ENCODE results near the gene SHROOM3.

SHROOM3 gene

DNA sequence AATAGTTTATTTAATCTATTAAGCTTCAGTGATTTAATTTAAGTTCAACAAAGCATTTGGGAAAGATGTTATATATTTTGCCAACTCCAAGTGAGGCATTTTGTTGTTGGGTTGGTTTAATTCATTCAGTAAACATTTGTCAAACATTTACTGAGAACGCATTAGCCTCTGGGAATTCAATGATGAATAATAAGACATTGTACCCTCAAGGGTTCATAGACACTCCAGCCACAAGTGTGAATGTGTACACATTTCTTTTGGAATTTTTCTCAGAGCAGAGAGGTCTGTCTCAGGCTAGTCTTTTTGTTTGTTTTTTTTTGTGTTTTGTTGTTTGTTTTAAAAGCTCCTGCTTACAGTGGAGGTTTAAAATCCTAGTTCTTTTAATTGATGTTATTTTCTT lies 259.0 kb downstream of the SHROOM3 start:
- H3K27ac ChIP-seq, result peak overlapping the region; percentile 34; the same call in 1 of the 2 replicates
- TF ChIP-seq, protein P1, sequence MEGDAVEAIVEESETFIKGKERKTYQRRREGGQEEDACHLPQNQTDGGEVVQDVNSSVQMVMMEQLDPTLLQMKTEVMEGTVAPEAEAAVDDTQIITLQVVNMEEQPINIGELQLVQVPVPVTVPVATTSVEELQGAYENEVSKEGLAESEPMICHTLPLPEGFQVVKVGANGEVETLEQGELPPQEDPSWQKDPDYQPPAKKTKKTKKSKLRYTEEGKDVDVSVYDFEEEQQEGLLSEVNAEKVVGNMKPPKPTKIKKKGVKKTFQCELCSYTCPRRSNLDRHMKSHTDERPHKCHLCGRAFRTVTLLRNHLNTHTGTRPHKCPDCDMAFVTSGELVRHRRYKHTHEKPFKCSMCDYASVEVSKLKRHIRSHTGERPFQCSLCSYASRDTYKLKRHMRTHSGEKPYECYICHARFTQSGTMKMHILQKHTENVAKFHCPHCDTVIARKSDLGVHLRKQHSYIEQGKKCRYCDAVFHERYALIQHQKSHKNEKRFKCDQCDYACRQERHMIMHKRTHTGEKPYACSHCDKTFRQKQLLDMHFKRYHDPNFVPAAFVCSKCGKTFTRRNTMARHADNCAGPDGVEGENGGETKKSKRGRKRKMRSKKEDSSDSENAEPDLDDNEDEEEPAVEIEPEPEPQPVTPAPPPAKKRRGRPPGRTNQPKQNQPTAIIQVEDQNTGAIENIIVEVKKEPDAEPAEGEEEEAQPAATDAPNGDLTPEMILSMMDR (IDR thresholded peaks at IDR 0.05), result no peak
- no peak for TF ChIP-seq ZFX (IDR thresholded peaks at IDR 0.05; ENCODE audit: borderline replicate concordance)

DNA sequence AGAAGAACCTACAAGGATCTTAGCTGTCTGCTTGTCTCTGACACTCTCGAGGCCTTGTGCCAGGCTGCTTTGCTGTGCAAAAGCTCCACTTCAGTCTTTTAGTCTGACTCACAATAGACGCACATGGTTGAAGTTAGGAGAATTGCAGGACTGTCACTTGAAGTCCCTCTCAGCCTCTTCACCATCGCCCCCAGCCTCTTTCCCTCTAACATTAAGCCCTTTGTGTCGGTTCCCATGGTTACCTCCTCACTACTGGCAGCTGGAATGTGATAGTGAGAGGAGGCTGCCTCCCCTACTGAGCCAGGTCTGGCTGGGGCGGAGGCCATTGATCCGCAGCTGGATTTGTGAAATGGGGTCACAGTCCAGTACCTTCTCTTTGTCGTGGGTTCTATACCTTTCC lies 261.1 kb downstream of the SHROOM3 start:
- H3K27ac ChIP-seq, result no peak overlapping the region
- TF ChIP-seq, protein P1 (IDR thresholded peaks at IDR 0.05), result no peak
- TF ChIP-seq ZFX (IDR thresholded peaks at IDR 0.05; ENCODE audit: borderline replicate concordance), result no peak

DNA sequence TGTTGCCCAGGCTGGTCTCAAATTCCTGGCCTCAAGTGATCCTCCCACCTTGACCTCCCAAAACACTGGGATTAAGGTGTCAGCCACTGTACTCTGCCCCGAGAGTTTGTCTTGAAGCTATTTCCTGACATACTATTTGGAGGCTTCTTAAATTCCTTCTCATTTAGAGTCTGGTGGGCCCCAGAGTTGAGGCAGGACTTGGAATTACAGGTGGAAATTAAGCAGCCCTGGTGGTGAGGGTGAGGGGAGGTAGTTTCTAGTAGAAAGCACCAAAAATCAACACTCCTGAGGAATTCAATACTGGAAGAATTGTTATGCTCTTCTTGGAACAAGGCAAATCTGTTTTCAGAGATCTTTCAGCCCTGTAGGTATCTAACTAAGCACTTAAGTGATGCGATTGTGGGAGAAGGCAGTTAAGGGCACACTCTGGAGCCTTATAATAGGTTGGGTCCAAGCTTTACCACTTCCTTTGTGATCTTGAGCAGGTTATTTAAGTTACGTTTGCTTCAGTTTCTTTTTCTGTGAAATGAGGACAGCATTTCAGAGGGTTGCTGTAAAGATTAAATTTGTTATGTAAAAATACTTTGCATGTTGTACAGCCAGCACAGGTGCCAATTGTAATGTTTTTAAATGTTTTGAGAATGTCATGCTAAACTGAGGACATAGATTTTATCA lies 262.2 kb downstream of the SHROOM3 start:
- TF ChIP-seq, protein P1 (IDR thresholded peaks at IDR 0.05), result no peak
- no peak for TF ChIP-seq ZFX (IDR thresholded peaks at IDR 0.05; ENCODE audit: borderline replicate concordance)
- no peak overlapping the region for H3K27ac ChIP-seq

DNA sequence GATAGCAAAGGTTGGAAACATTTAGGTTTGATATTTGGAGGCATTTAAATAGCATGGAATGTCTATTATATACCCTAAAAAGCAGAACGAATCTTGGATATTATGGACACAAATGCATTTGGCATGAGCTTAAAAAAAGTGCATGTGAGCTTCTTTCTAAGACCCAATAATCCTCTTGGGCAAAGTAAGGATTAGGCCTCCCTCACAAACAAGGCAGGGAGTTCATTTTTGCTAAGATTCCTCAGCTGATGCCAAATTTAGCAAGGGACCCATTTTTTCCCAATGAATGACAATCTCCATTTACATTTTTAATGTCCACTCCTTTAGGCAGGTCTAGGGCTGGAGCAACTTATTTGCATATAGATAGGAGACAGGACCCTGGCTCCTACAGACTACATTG lies 263.1 kb downstream of the SHROOM3 start:
- H3K27ac ChIP-seq, result no peak overlapping the region
- TF ChIP-seq, protein P1 (IDR thresholded peaks at IDR 0.05), result no peak
- no peak for TF ChIP-seq ZFX (IDR thresholded peaks at IDR 0.05; ENCODE audit: borderline replicate concordance)

DNA sequence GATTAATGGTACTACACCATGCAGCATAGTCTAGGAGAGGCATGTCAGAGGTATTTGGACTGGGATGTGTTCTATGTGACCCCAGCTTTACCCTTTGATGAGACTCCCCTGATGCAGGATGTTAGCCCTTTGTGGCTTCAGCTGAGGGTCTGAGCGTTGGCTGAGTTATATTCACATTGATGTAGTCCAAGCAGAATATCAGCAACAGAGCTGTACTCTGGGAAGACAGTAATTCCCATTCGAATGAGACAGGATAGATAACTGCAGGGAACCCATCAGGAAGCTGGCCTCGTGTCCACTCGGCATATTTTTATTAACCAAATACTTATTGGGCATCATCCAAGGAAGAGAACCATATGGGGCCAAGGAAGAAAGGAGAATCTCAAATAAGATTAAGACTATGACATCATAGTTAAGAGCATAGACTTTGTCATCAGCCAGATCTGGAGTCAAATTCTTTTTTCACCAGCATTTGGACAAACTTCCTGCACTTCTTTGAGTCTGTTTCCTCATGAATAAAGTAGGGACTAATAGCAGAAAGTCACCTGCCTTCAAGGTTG lies 264.8 kb downstream of the SHROOM3 start:
- H3K27ac ChIP-seq, result no peak overlapping the region

DNA sequence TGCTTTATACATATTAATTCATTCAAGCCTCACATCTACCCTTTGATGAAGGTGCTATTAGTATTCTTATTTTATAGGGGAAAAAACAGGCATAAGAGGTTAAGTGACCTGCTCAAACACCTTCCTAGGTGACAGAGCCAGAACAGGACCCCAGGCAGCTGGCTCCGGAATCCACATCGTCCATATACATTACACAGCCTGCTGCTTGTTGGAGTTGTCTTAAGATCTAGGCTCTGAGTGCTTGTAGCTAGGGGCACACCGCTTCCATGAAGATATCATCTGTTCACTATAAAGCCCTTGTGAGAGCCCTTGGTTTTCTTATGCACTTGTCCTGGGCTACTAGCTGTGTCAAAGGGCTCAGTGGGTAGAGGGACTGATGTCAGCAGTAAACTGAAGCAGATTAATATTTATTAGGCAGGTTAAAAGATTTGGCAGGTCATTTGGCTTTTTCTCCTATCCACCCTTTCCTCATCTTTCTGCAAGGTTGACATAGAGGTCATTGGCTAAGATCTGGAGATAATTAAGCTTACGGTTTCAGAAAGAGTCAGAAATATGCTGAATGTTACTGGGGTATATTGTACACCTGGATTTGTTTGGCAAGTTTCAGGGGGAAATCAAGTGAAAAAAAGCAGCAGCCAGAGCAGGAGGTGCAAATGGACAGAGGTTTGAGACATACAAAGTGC lies 267.6 kb downstream of the SHROOM3 start:
- H3K27ac ChIP-seq, result peak overlapping the region; percentile 97
- TF ChIP-seq, protein P1 (IDR thresholded peaks at IDR 0.05), result no peak
- TF ChIP-seq ZFX (IDR thresholded peaks at IDR 0.05; ENCODE audit: borderline replicate concordance), result no peak

More for the DNA sequence above, 264.8 kb downstream of the SHROOM3 start:
- TF ChIP-seq ZFX (IDR thresholded peaks at IDR 0.05; ENCODE audit: borderline replicate concordance), result no peak
- TF ChIP-seq, protein P1 (IDR thresholded peaks at IDR 0.05), result no peak

DNA sequence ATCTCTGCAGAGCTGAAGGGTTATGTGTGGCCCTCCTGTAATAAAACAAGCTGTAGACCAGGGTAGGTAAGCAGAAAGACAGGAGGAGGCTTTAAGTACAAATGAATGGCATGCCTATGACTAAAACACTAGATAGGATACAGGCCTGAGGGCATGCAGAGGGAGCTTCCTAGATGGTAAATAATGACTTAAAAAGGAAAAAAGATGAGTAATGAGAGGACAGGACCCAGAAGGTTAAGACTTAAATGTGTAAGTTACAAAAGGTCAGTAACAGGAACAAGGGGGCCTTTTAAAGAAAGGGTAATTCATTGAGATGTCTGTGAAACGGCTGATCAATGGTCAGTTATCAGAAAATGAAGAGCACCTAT lies 268.1 kb downstream of the SHROOM3 start:
- TF ChIP-seq, protein P1 (IDR thresholded peaks at IDR 0.05), result no peak
- no peak for TF ChIP-seq ZFX (IDR thresholded peaks at IDR 0.05; ENCODE audit: borderline replicate concordance)
- H3K27ac ChIP-seq, result peak overlapping the region; percentile 97
